Sigmoid colon (tissue), 7 donors: ENCODE results near the gene NLRP3. TPM values are rescaled to one million over a fixed set of nuclear protein-coding genes. Genes with fewer than 3 reads are reported as not detected.
"Not testable (repeated sequence)": the region's sequence is repeated elsewhere in the genome, so short reads cannot be mapped to it uniquely, and the experiment has no call there.

Experiments
- DNase-seq: peaks from one replicate; pipeline ENCODE4 v3.0.0-alpha.2; 2019
- H3K27ac ChIP-seq, 4 donors: fragments of 200-600 bp; sonication (generic); one replicate each; pipeline ENCODE4 v1.5.1; 2016 to 2019; ENCODE audit warnings: mild to moderate bottlenecking in 1 of 4
- H3K27me3 ChIP-seq, 3 donors: fragments of 200-600 bp; sonication (generic); one replicate each; pipeline ENCODE4 v1.5.1; 2019; ENCODE audit warnings: mild to moderate bottlenecking in 1 of 3
- H3K36me3 ChIP-seq, 4 donors: fragments of 200-600 bp; sonication (generic); one replicate each; pipeline ENCODE4 v1.5.1; 2016 to 2019
- H3K4me1 ChIP-seq, 4 donors: fragments of 200-600 bp; sonication (generic); one replicate each; pipeline ENCODE4 v1.5.1; 2017 to 2019
- H3K4me3 ChIP-seq, 4 donors: fragments of 200-600 bp; sonication (generic); one replicate each; pipeline ENCODE4 v1.5.1; 2017 to 2019; ENCODE audit warnings: mild to moderate bottlenecking in 2 of 4, moderate library complexity in 1 of 4
- H3K9me3 ChIP-seq, 4 donors: fragments of 200-600 bp in 3 of 4; sonication (generic) in 3 of 4; one replicate each; pipeline versions ENCODE4 v1.5.1 to v1.6.1; 2013 to 2019
- EP300 ChIP-seq, 4 donors: sonication (generic); formaldehyde crosslinking; IDR thresholded peaks; one replicate each; pipeline ENCODE4 v1.6.1; 2017; ENCODE audit warnings: antibody characterized with exemption in 4 of 4
- POLR2A ChIP-seq, 2 donors: fragments of 450-650 bp; IDR thresholded peaks; one replicate each; pipeline ENCODE4 v1.6.1; 2016; ENCODE audit warnings: antibody characterized with exemption in 2 of 2, mild to moderate bottlenecking in 2 of 2, moderate library complexity in 2 of 2
- POLR2AphosphoS5 ChIP-seq, 4 donors: sonication (generic); formaldehyde crosslinking; IDR thresholded peaks; one replicate each; pipeline ENCODE4 v1.6.1; 2017; ENCODE audit warnings: antibody characterized with exemption in 4 of 4
- WGBS, 2 donors: extraction: QIAGEN DNeasy Blood & Tissue Kit; methylation state at CpG; one replicate each; pipeline ENCODE4 v1.1.7; 2013; 5-methylcytosine and 5-hydroxymethylcytosine counted together
- intact Hi-C: fragments of 100-400 bp; cut with DNase I; formaldehyde crosslinking; loops from one replicate; pipeline ENCODE4 v1.15.1; 2023
- polyA plus RNA-seq, 3 donors: library from polyadenylated mRNA; stranded (reverse); fragments of 200-250 nt; gene quantifications; one replicate each; pipeline ENCODE4 v1.2.3, GENCODE V29; 2013
- total RNA-seq, 4 donors: library from RNA; depleted of rRNA; stranded (reverse); fragments of >200 nt; gene quantifications; one replicate each; pipeline ENCODE4 v1.1.0, GENCODE V29; 2016
- TF ChIP-seq, protein P1 (sequence below), 4 experiments: fragments of 450-650 bp in 3 of 4; fragments of 200-600 bp in 1 of 4; IDR thresholded peaks; one replicate each; pipeline ENCODE4 v1.5.1; 2016 to 2019; ENCODE audit warnings: antibody characterized with exemption in 4 of 4, mild to moderate bottlenecking in 3 of 4, moderate library complexity in 2 of 4
- donor health status: healthy with polysubstance abuse.
- donor health status: Bipolar disorder and iron deficiency.
- donor health status: healthy.

NLRP3 gene
- total and polyA plus RNA-seq, 7 donors = 1.1 to 3.3 (median 2.8) TPM

- intact Hi-C loops = no loop called here
- 87 to 88% methylated on average over 5 of the region's 5 CpGs for WGBS, 2 donors
- Histone ChIP-seq H3K4me1 (no peaks in the 10 kb centered on the region), H3K4me3 (no peak overlapping the region), H3K36me3 (no peaks in the 10 kb centered on the region), H3K9me3 (no peaks in the 10 kb centered on the region), H3K27me3 (no peaks in the 10 kb centered on the region), H3K27ac (no peak overlapping the region)
- no peak for DNase-seq
- TF ChIP-seq POLR2A (IDR thresholded peaks at IDR 0.05) (no peak), EP300 (IDR thresholded peaks at IDR 0.05) (no peak), POLR2AphosphoS5 (IDR thresholded peaks at IDR 0.05) (no peak)
- TF ChIP-seq, protein P1, sequence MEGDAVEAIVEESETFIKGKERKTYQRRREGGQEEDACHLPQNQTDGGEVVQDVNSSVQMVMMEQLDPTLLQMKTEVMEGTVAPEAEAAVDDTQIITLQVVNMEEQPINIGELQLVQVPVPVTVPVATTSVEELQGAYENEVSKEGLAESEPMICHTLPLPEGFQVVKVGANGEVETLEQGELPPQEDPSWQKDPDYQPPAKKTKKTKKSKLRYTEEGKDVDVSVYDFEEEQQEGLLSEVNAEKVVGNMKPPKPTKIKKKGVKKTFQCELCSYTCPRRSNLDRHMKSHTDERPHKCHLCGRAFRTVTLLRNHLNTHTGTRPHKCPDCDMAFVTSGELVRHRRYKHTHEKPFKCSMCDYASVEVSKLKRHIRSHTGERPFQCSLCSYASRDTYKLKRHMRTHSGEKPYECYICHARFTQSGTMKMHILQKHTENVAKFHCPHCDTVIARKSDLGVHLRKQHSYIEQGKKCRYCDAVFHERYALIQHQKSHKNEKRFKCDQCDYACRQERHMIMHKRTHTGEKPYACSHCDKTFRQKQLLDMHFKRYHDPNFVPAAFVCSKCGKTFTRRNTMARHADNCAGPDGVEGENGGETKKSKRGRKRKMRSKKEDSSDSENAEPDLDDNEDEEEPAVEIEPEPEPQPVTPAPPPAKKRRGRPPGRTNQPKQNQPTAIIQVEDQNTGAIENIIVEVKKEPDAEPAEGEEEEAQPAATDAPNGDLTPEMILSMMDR (IDR thresholded peaks at IDR 0.05) = no peak
Observed at GRCh38 chr1:247468481-247469140, 52.6 kb downstream of the NLRP3 start.

GRCh38 chr1:247469141-247469535, 53.2 kb downstream of the NLRP3 start:
- no peak for DNase-seq
- WGBS, 2 donors = 96 to 98% methylated on average over 5 of the region's 5 CpGs
- no peaks in the 10 kb centered on the region for H3K9me3 ChIP-seq
- intact Hi-C loops = no loop called here
- no peaks in the 10 kb centered on the region for H3K27me3 ChIP-seq
- no peak overlapping the region for H3K27ac ChIP-seq
- H3K36me3 ChIP-seq = no peaks in the 10 kb centered on the region
- TF ChIP-seq EP300 (IDR thresholded peaks at IDR 0.05) (no peak), POLR2A (IDR thresholded peaks at IDR 0.05) (no peak), POLR2AphosphoS5 (IDR thresholded peaks at IDR 0.05) (no peak)
- TF ChIP-seq, protein P1 (IDR thresholded peaks at IDR 0.05) = no peak
- H3K4me3 ChIP-seq = no peak overlapping the region
- H3K4me1 ChIP-seq = no peaks in the 10 kb centered on the region

- intact Hi-C loops, H3K4me1 ChIP-seq, DNase-seq, H3K9me3 ChIP-seq, H3K36me3 ChIP-seq, H3K27me3 ChIP-seq, H3K27ac ChIP-seq, H3K4me3 ChIP-seq: not testable (repeated sequence)
- 86 to 88% methylated on average over 16 of the region's 16 CpGs for WGBS, 2 donors
Observed at GRCh38 chr1:247470942-247471429, 55.0 kb downstream of the NLRP3 start.

GRCh38 chr1:247471445-247472016, 55.6 kb downstream of the NLRP3 start:
- no peaks in the 10 kb centered on the region for H3K4me1 ChIP-seq
- H3K4me3 ChIP-seq = no peak overlapping the region
- WGBS, 2 donors = 85 to 86% methylated on average over 12 of the region's 12 CpGs
- H3K9me3 ChIP-seq = peaks cover 0 to 2% (median 0%) of the 10 kb centered on the region in 4 donors
- H3K27me3 ChIP-seq = no peaks in the 10 kb centered on the region
- no peak for DNase-seq
- intact Hi-C loops = no loop called here
- H3K27ac ChIP-seq = no peak overlapping the region
- H3K36me3 ChIP-seq = no peaks in the 10 kb centered on the region
- TF ChIP-seq POLR2A (IDR thresholded peaks at IDR 0.05) (no peak), EP300 (IDR thresholded peaks at IDR 0.05) (no peak)
- TF ChIP-seq, protein P1 (IDR thresholded peaks at IDR 0.05) = no peak

GRCh38 chr1:247472035-247472434, 56.1 kb downstream of the NLRP3 start:
- WGBS, 2 donors = 87 to 89% methylated on average over 1 of the region's 1 CpG
- TF ChIP-seq POLR2A (IDR thresholded peaks at IDR 0.05) (no peak), POLR2AphosphoS5 (IDR thresholded peaks at IDR 0.05) (no peak), EP300 (IDR thresholded peaks at IDR 0.05) (no peak)
- TF ChIP-seq, protein P1 (IDR thresholded peaks at IDR 0.05) = no peak
- no peak for DNase-seq
- no peak overlapping the region for H3K27ac ChIP-seq
- no peaks in the 10 kb centered on the region for H3K36me3 ChIP-seq
- no peaks in the 10 kb centered on the region for H3K4me1 ChIP-seq
- H3K4me3 ChIP-seq = no peak overlapping the region
- H3K27me3 ChIP-seq = no peaks in the 10 kb centered on the region
- H3K9me3 ChIP-seq = peaks cover 0 to 2% (median 0%) of the 10 kb centered on the region in 4 donors
- intact Hi-C loops = no loop called here
